Skin of body (tissue), 2 donors: ENCODE results near the gene SKI. TPM values are rescaled to one million over a fixed set of nuclear protein-coding genes. Genes with fewer than 3 reads are reported as not detected.
A peak's percentile ranks its signal among the peaks of the same experiment; 100 is the strongest.

Experiments used
- DNase-seq: peaks from one replicate; lab custom pipeline; 2025; lab: John Stamatoyannopoulos, UW
- total RNA-seq: library from RNA; depleted of rRNA; stranded (reverse); fragments of >200 nt; gene quantifications from one replicate; pipeline ENCODE4 v1.2.3, GENCODE V29; 2014

Gene SKI
- total RNA-seq, 1 donor from 2014 or later, result 28.4 TPM

- no peak for DNase-seq
Measured at GRCh38 chr1:2229911-2230731, 2.0 kb downstream of the SKI start.

GRCh38 chr1:2230781-2231531 is 2.8 kb downstream of the SKI start:
- DNase-seq, result peak; percentile 36

GRCh38 chr1:2231532-2232254 is 3.6 kb downstream of the SKI start:
- DNase-seq, result peak; percentile 40

DNA sequence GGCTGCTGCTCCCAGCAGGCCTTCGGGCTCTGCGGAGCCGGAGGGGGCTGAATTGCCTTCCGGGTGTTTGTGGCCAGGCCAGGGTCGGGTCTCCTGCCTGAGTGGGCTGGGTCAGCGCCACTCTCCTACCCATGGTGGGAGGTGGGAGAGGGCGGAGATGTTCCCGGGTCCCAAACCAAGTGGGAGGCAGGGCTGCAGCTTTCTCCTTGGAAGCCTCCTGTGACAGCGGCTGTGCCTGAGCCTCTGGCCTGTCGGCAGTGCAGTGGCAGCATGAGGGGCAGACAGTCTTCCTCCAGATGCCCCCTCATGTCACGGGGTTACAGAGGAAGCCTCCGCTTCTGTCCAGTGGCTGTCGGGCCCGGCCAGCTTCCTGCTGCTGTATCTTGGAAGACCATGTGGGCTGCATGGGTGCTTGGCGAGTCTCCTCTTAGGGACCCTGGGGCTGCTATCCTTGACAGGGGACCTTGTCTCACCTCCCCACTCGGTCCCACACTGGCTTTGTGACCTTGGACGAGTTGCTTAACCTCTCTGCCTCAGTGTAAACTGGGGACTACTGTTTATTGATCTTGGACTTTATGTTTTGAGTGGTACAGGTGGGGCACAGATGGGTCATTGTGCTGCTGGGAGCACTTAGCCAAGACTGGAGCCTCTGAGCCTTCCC is 4.3 kb downstream of the SKI start:
- DNase-seq, result no peak

- DNase-seq, result no peak
Measured at GRCh38 chr1:2232916-2233438, 4.9 kb downstream of the SKI start.

- no peak for DNase-seq
Measured at GRCh38 chr1:2233468-2233867, 5.3 kb downstream of the SKI start.

GRCh38 chr1:2233997-2234761 is 6.1 kb downstream of the SKI start:
- DNase-seq, result peak; percentile 48

GRCh38 chr1:2234762-2235113 is 6.6 kb downstream of the SKI start:
- no peak for DNase-seq

- DNase-seq, result no peak
Measured at GRCh38 chr1:2235300-2235998, 7.3 kb downstream of the SKI start.

DNA sequence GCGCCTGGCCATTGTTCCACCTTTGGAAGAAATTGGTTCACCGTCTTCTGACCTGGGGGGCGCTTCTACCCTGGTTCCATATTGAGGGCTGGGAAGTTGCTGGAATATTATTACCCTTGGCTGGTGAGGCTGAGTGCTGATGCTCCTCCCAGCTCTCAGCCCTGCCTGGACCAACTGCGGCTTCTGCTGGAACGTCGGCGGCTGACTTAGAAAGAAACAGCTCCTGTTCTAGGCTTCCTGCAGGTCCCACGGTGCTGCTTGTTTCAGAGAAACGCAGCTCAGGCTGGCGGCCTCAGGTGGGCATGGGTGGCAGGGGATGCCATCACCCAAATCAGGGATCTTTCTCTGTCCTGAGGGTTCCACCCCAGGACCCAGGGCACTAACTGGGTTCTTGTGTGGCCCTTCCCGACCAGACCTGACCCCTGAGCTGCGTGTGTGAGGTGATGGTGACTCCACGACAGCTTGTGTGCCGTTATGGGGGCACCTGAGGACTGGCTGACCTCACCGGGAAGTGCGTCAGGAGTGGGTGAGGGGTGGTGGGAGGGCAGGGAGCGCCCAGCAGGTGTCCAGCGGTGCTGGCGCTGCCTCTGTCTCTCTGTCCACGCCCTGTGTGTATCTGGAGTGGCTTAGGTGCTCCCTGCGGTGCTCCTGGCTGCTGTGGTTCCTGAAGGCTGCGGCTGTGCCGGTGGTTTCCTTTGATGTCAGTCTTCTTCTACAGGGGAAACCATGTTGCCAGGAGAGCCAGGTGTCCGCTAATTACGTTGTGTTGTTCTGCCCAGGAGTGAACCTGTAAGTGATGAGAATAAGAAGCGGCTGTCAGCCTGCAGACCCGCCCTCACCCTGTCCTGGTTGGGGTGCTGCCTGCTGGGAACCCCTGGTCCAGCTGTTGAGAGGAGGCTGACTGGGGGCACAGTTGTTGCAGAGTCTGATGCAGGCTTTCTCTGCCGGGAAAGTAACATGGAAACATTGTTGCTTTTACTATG is 8.9 kb downstream of the SKI start:
- DNase-seq, result no peak

DNA sequence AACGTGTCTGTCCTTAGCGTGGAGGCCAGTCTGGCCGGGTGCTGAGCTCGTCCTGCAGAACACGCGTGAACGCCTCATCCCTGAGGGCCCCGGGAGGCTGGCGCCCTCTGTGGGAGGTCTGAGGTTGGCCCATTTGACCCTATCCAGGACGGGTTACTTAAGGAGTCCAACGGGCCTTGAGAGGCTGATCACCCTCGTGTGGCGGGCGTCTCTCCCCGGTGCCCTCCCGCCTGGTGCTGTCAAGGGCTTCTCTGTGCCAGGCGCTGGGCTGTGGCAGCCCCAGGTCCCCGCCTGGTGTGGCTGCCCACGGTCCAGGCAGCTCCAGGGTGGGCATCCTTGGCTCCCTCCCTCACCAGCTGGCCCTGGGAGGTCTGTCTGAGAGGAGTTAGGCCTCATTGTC is 9.7 kb downstream of the SKI start:
- no peak for DNase-seq

GRCh38 chr1:2238361-2239012 is 10.4 kb downstream of the SKI start:
- no peak for DNase-seq

- no peak for DNase-seq
Measured at GRCh38 chr1:2239013-2239370, 10.9 kb downstream of the SKI start.

DNA sequence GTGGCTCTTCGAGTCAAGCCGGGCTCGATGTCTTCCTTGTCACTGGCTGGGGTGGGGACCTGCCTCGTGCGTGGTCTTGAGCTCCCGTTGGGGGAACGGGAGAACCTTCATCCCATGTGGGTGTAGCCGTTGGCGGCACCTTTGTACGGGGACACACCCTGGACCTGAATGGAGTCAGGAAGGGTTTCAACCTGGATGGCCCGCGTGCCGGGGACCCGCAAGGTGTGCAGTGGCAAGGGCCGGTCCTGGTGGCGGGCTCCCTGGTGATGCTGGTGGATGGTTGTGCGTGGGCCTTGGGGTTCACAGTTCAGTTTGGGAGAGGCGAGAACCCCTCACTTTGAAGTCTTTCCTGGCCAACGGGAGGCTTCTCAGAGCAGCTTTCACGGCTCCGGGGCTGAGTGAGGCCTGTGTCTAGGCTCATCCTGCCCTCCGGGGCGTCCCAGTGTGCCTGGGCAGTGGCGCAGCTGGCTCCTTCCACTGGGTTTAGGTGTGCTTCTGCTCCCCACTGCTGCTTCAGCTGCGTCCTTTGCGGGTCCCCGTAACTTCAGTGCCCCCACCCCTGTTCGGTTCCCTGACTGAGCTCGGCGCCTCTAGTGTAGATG is 11.4 kb downstream of the SKI start:
- no peak for DNase-seq

DNA sequence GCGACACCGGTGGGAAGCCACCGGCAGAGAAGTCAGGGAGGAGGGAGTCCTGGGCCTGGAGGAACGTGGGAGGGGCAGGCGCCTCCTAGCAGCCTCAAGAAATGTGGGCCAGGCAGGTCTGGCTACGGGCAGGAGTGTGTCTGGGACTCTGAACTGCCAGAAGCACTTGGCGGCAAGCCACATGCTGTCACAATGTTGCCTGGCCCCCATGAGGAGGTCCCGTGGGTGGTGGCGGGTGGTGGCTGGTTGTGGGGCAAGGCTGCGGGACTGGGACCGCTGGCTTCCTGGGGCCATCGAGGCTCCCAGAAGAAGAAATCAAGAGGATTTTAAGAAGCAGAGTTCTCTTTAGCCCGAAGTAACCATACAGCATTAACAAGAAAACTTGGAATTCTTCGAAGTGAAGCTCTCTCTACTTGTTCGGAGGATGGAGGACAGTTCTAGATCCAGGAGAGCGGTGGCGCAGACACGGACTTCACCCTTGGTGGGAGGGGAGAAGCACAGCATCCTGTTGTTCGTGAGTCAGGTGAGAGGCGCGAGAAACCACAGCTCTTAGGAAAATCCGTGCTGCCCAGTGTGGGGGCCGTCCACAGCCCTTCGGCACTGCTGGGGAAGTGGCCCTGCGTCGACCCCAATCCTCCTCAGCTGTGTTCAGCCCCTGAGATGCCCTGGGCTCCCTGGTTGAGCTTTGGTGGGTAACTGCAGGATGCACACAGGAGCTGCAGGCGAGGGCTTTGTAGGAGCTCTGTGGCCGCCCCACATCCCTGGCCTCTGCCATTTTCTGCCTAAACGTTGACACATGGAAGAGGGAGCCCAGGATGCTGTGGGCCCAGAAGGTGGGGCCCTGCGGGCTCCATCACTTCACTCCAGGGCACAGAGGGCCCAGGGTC is 12.4 kb downstream of the SKI start:
- DNase-seq, result no peak

GRCh38 chr1:2241820-2242219 is 13.7 kb downstream of the SKI start:
- no peak for DNase-seq
